ENCODE results near the gene ZC2HC1B. TPM values are rescaled to one million over a fixed set of nuclear protein-coding genes. Genes with fewer than 3 reads are reported as not detected.
"Not testable (repeated sequence)": the region's sequence is repeated elsewhere in the genome, so short reads cannot be mapped to it uniquely, and the experiment has no call there.

Gene ZC2HC1B
- polyA plus RNA-seq, 3 donors: not detected

DNA sequence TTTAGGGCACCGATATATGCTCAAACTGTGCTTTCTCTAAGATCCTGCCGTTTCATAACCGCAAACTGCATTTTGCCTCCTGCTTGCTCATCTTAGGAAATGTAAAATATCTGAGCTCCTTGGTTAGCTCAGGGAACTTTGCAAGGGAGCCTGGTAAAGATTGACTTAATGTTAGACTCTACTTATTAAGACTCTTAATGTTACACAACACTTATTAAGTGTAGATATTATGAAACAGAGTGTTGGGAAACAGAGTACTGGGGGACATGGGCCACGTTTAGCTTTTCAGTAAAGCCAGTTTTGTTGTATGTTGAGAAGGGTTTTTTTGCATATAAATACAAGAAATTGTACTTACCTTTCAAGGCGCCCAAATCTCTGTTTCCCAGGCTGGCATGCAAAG lies 19.2 kb upstream of the ZC2HC1B start:
- Histone ChIP-seq H3K79me2 (ENCODE audit: insufficient read depth, low read length) (peaks cover 58% of the 10 kb centered on the region), H3K27me3 (ENCODE audit: control insufficient read depth in 2 of 2, insufficient read depth in 2 of 2, low read length in 2 of 2) (no peaks in the 10 kb centered on the region), H4K20me1 (ENCODE audit: insufficient read depth, low read length) (no peaks in the 10 kb centered on the region), H3K4me2 (replicated peaks; ENCODE audit: extremely low read depth, low read length, poor library complexity, severe bottlenecking) (no peak overlapping the region), H3K9ac (ENCODE audit: insufficient read depth, low read length, poor library complexity, severe bottlenecking) (no peak overlapping the region), H3K36me3 (replicated peaks in 1 of 2; ENCODE audit: control insufficient read depth in 1 of 2, insufficient read depth in 2 of 2, low read length in 2 of 2) (peaks cover 46 to 52% of the 10 kb centered on the region in 2 donors), H2AFZ (ENCODE audit: insufficient read depth, low read depth, low read length, poor library complexity, severe bottlenecking) (no peak overlapping the region), H3K27ac (ENCODE audit: low read depth in 1 of 2, low read length in 2 of 2) (peak overlapping the region in 1 of 2 donors; percentile 67), H3K9me3 (replicated peaks in 1 of 2; ENCODE audit: control insufficient read depth in 1 of 2, insufficient read depth in 1 of 2, low read length in 2 of 2) (no peaks in the 10 kb centered on the region), H3K4me3 (replicated peaks in 1 of 3; ENCODE audit: low read depth in 2 of 3, low read length in 3 of 3) (no peak overlapping the region), H3K4me1 (ENCODE audit: control insufficient read depth in 1 of 2, insufficient read depth in 2 of 2, low read length in 2 of 2) (peaks cover 26 to 31% of the 10 kb centered on the region in 2 donors)
- TF ChIP-seq, protein P1, sequence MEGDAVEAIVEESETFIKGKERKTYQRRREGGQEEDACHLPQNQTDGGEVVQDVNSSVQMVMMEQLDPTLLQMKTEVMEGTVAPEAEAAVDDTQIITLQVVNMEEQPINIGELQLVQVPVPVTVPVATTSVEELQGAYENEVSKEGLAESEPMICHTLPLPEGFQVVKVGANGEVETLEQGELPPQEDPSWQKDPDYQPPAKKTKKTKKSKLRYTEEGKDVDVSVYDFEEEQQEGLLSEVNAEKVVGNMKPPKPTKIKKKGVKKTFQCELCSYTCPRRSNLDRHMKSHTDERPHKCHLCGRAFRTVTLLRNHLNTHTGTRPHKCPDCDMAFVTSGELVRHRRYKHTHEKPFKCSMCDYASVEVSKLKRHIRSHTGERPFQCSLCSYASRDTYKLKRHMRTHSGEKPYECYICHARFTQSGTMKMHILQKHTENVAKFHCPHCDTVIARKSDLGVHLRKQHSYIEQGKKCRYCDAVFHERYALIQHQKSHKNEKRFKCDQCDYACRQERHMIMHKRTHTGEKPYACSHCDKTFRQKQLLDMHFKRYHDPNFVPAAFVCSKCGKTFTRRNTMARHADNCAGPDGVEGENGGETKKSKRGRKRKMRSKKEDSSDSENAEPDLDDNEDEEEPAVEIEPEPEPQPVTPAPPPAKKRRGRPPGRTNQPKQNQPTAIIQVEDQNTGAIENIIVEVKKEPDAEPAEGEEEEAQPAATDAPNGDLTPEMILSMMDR (IDR thresholded peaks at IDR 0.05): no peak
- Mint-ChIP-seq H3K9me3 (peaks cover 0 to 2% (median 0%) of the 10 kb centered on the region in 7 donors), H3K4me1 (peaks cover 25% of the 10 kb centered on the region), H3K27me3 (ENCODE audit: low read depth in 3 of 3) (no peaks in the 10 kb centered on the region), H3K4me3 (no peak overlapping the region), H3K36me3 (peaks cover 45 to 46% of the 10 kb centered on the region in 2 donors), H3K27ac (peak overlapping the region in 4 of 7 donors; percentile 14 to 96 (median 42))
- peak in 2 of 3 donors; percentile 25 to 28 for DNase-seq
- no CpG with 5 or more reads among the region's 5 CpGs for WGBS (ENCODE audit: insufficient coverage)
- intact Hi-C loops (cut with micrococcal nuclease): no loop called here

DNA sequence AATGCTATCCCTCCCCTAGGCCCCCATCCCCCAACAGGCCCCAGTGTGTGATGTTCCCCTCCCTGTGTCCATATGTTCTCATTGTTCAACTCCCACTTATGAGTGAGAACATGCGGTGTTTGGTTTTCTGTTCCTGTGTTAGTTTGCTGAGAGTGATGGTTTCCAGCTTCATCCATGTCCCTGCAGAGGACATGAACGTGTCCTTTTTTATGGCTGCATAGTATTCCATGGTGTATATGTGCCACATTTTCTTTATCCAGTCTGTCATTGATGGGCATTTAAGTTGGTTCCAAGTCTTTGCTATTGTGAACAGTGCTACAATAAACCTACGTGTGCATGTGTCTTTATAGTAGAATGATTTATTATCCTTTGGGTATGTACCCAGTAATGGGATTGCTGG lies 12.6 kb upstream of the ZC2HC1B start:
- H4K20me1 ChIP-seq (ENCODE audit: insufficient read depth, low read length); DNase-seq; H3K27ac Mint-ChIP-seq; H3K4me3 ChIP-seq (replicated peaks in 1 of 3; ENCODE audit: low read depth in 2 of 3, low read length in 3 of 3); H3K9me3 ChIP-seq (replicated peaks in 1 of 2; ENCODE audit: control insufficient read depth in 1 of 2, insufficient read depth in 1 of 2, low read length in 2 of 2); H3K4me2 ChIP-seq (replicated peaks; ENCODE audit: extremely low read depth, low read length, poor library complexity, severe bottlenecking); H3K27me3 Mint-ChIP-seq (ENCODE audit: low read depth in 3 of 3); H2AFZ ChIP-seq (ENCODE audit: insufficient read depth, low read depth, low read length, poor library complexity, severe bottlenecking); H3K9ac ChIP-seq (ENCODE audit: insufficient read depth, low read length, poor library complexity, severe bottlenecking); intact Hi-C loops (cut with micrococcal nuclease); H3K27ac ChIP-seq (ENCODE audit: low read depth in 1 of 2, low read length in 2 of 2); H3K27me3 ChIP-seq (ENCODE audit: control insufficient read depth in 2 of 2, insufficient read depth in 2 of 2, low read length in 2 of 2); H3K4me3 Mint-ChIP-seq; H3K4me1 ChIP-seq (ENCODE audit: control insufficient read depth in 1 of 2, insufficient read depth in 2 of 2, low read length in 2 of 2): not testable (repeated sequence)
- peaks cover 59 to 87% of the 10 kb centered on the region in 2 donors for H3K36me3 ChIP-seq (replicated peaks in 1 of 2; ENCODE audit: control insufficient read depth in 1 of 2, insufficient read depth in 2 of 2, low read length in 2 of 2)
- Mint-ChIP-seq H3K36me3 (peaks cover 93 to 97% of the 10 kb centered on the region in 2 donors), H3K9me3 (peaks cover 2 to 15% (median 9%) of the 10 kb centered on the region in 7 donors), H3K4me1 (peaks cover 11% of the 10 kb centered on the region)
- peaks cover 42% of the 10 kb centered on the region for H3K79me2 ChIP-seq (ENCODE audit: insufficient read depth, low read length)
- 89% methylated on average over 1 of the region's 3 CpGs for WGBS (ENCODE audit: insufficient coverage)

DNA sequence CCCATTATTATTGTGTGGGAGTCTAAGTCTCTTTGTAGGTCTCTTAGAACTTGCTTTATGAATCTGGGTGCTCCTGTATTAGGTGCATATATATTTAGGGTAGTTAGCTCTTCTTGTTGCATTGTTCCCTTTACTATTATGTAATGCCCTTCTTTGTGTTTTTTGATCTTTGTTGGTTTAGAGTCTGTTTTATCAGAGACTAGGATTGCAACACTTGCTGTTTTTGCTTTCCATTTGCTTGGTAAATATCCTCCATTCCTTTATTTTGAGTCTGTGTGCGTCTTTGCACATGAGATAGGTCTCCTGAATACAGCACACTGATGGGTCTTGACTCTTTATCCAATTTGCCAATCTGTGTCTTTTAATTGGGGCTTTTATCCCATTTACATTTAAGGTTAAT lies 9.2 kb upstream of the ZC2HC1B start:
- H3K27ac ChIP-seq (ENCODE audit: low read depth in 1 of 2, low read length in 2 of 2); H3K4me1 Mint-ChIP-seq; H3K4me1 ChIP-seq (ENCODE audit: control insufficient read depth in 1 of 2, insufficient read depth in 2 of 2, low read length in 2 of 2); intact Hi-C loops (cut with micrococcal nuclease); H3K4me3 ChIP-seq (replicated peaks in 1 of 3; ENCODE audit: low read depth in 2 of 3, low read length in 3 of 3); H3K27me3 ChIP-seq (ENCODE audit: control insufficient read depth in 2 of 2, insufficient read depth in 2 of 2, low read length in 2 of 2); H3K9me3 ChIP-seq (replicated peaks in 1 of 2; ENCODE audit: control insufficient read depth in 1 of 2, insufficient read depth in 1 of 2, low read length in 2 of 2); H3K4me3 Mint-ChIP-seq; H3K27me3 Mint-ChIP-seq (ENCODE audit: low read depth in 3 of 3); DNase-seq; H3K9ac ChIP-seq (ENCODE audit: insufficient read depth, low read length, poor library complexity, severe bottlenecking); H2AFZ ChIP-seq (ENCODE audit: insufficient read depth, low read depth, low read length, poor library complexity, severe bottlenecking); H4K20me1 ChIP-seq (ENCODE audit: insufficient read depth, low read length); H3K4me2 ChIP-seq (replicated peaks; ENCODE audit: extremely low read depth, low read length, poor library complexity, severe bottlenecking): not testable (repeated sequence)
- H3K36me3 Mint-ChIP-seq: peaks cover 96 to 100% of the 10 kb centered on the region in 2 donors
- no CpG with 5 or more reads among the region's 1 CpG for WGBS (ENCODE audit: insufficient coverage)
- peaks cover 2 to 15% (median 9%) of the 10 kb centered on the region in 7 donors for H3K9me3 Mint-ChIP-seq
- H3K27ac Mint-ChIP-seq: peak overlapping the region in 2 of 7 donors; percentile 27 to 28
- Histone ChIP-seq H3K79me2 (ENCODE audit: insufficient read depth, low read length) (peaks cover 20% of the 10 kb centered on the region), H3K36me3 (replicated peaks in 1 of 2; ENCODE audit: control insufficient read depth in 1 of 2, insufficient read depth in 2 of 2, low read length in 2 of 2) (peaks cover 59 to 87% of the 10 kb centered on the region in 2 donors)

DNA sequence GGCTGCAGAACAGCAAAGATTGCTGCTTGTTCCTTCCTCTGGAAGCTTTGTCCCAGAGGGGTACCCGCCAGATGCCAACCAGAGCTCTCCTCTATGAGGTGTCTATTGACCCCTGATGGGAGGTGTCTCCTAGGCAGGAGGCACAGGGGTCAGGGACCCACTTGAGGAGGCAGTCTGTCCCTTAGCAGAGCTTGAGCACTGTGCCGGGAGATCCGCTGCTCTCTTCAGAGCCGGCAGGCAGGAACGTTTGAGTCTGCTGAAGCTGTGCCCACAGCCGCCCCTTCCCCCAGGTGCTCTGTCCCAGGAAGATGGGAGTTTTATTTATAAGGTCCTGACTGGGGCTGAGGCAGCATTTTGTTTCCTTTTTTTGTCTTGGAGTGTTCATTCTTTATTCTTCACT lies 7.5 kb upstream of the ZC2HC1B start:
- H3K79me2 ChIP-seq (ENCODE audit: insufficient read depth, low read length); H2AFZ ChIP-seq (ENCODE audit: insufficient read depth, low read depth, low read length, poor library complexity, severe bottlenecking); H3K9me3 ChIP-seq (replicated peaks in 1 of 2; ENCODE audit: control insufficient read depth in 1 of 2, insufficient read depth in 1 of 2, low read length in 2 of 2); DNase-seq; H4K20me1 ChIP-seq (ENCODE audit: insufficient read depth, low read length); H3K4me1 Mint-ChIP-seq; H3K27ac ChIP-seq (ENCODE audit: low read depth in 1 of 2, low read length in 2 of 2); H3K4me3 ChIP-seq (replicated peaks in 1 of 3; ENCODE audit: low read depth in 2 of 3, low read length in 3 of 3); H3K4me2 ChIP-seq (replicated peaks; ENCODE audit: extremely low read depth, low read length, poor library complexity, severe bottlenecking); H3K9ac ChIP-seq (ENCODE audit: insufficient read depth, low read length, poor library complexity, severe bottlenecking); H3K4me1 ChIP-seq (ENCODE audit: control insufficient read depth in 1 of 2, insufficient read depth in 2 of 2, low read length in 2 of 2); H3K27ac Mint-ChIP-seq; intact Hi-C loops (cut with micrococcal nuclease); H3K27me3 ChIP-seq (ENCODE audit: control insufficient read depth in 2 of 2, insufficient read depth in 2 of 2, low read length in 2 of 2); H3K4me3 Mint-ChIP-seq; H3K27me3 Mint-ChIP-seq (ENCODE audit: low read depth in 3 of 3): not testable (repeated sequence)
- Mint-ChIP-seq H3K9me3 (peaks cover 2 to 11% (median 6%) of the 10 kb centered on the region in 7 donors), H3K36me3 (peaks cover 92 to 100% of the 10 kb centered on the region in 2 donors)
- H3K36me3 ChIP-seq (replicated peaks in 1 of 2; ENCODE audit: control insufficient read depth in 1 of 2, insufficient read depth in 2 of 2, low read length in 2 of 2): peaks cover 59 to 87% of the 10 kb centered on the region in 2 donors
- 100% methylated on average over 3 of the region's 6 CpGs for WGBS (ENCODE audit: insufficient coverage)

Measured in CD14-positive monocyte (primary cell).